HG02884 (cell line): Measurements from ENCODE around the gene ABCA7.

Experiments used
- ATAC-seq: cut with Tn5 transposase; IDR thresholded peaks from one replicate; pipeline ENCODE4 v1.9.1; 2021; ENCODE audit warnings: mild to moderate bottlenecking, moderate library complexity; ENCODE audit not compliant: unreplicated experiment

Gene ABCA7

GRCh38 chr19:1055886-1056620, 16.1 kb downstream of the ABCA7 start:
- no peak for ATAC-seq

GRCh38 chr19:1057176-1057855, 17.4 kb downstream of the ABCA7 start:
- no peak for ATAC-seq

DNA sequence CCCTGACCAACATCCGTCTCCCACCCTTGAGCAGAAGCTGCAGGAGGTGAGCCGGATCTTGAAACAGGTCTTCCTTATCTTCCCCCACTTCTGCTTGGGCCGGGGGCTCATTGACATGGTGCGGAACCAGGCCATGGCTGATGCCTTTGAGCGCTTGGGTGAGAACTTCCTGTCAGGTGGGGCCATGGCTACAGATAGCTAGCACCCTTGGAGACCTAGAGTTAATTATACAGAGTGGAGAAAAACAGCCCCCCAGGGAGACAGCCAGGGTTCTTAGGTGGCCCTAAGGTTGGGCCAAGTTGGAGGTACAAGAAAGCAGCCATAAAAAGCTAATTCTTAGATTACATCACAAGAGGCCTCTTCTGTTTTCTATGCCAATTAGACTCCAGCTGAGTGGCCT, 18.2 kb downstream of the ABCA7 start:
- no peak for ATAC-seq

GRCh38 chr19:1060689-1061088, 20.8 kb downstream of the ABCA7 start:
- ATAC-seq: no peak

DNA sequence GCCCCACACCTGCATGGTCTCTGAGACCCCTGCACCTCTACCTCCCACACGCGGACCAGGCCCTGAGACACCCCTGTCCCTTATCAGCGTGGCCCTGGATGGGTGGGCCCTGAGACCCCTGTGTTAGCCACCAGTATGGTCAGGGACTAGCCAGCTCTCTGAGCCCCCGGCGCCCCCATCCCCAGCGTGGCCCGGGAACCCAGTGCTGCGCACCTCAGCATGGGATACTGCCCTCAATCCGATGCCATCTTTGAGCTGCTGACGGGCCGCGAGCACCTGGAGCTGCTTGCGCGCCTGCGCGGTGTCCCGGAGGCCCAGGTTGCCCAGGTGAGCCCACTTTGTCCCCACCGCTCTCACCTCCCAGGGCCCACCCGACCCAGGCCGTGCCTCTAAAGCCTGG, 22.1 kb downstream of the ABCA7 start:
- no peak for ATAC-seq

DNA sequence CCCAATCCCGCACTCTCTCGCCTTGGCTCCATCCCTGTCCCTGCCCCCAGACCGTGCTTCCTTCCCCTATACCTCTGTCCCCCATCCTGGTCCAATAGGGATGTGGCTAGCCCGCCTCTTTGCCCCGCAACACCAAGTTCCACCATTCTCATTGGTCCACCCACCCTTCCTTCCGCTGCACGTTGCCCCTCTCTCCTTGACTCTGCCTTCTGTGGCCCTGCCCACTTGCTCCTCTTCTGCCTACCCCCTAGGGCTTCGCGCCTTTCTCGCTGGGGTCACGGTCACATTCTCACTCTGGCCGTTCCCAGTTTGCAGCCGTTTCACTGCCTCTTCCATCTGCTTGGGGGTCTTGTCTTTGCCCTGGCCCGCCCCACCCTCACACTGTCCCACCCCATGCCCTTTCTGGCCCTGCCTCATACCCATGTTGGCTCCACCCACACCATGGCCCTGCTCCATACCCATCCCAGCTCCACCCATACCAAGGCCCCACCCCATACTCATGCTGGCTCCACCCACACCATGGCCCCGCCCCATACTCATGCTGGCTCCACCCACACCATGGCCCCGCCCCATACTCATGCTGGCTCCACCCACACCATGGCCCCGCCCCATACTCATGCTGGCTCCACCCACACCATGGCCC, 22.6 kb downstream of the ABCA7 start:
- ATAC-seq: no peak

GRCh38 chr19:1063030-1063908, 23.4 kb downstream of the ABCA7 start:
- ATAC-seq: no peak

DNA sequence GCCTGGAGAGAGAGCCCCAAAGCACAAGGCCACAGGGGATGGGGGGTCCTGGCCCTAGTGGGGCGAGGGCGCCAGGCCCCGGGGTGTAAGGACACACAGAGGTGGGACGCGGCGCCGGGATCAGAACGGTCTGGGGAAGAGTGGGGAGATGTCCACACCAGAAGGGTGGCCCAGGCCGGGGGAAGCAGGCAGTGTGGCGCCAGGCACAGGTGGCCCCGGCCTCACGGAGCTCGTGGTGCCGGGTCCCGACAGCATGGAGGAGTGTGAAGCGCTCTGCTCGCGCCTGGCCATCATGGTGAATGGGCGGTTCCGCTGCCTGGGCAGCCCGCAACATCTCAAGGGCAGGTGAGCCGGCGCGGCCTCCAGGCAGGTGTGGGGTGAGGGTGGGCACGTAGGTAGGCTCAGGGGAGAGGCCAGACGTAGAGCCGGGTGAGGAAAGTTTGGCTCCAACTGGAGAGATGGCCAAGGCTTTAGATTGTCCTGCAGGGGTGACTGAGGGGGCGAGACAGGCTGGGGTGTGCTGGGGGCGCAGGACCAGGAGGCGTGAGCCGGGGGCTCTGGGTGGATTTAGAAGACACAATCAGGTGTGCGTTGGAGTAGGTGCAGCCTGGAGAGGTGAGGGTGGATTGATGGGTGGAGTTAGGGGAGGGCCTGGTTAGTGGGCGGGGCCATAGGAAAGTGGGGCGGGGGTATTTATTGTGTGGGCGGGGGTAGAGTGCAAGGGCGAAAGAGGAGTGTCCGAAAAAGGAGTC, 24.2 kb downstream of the ABCA7 start:
- no peak for ATAC-seq

DNA sequence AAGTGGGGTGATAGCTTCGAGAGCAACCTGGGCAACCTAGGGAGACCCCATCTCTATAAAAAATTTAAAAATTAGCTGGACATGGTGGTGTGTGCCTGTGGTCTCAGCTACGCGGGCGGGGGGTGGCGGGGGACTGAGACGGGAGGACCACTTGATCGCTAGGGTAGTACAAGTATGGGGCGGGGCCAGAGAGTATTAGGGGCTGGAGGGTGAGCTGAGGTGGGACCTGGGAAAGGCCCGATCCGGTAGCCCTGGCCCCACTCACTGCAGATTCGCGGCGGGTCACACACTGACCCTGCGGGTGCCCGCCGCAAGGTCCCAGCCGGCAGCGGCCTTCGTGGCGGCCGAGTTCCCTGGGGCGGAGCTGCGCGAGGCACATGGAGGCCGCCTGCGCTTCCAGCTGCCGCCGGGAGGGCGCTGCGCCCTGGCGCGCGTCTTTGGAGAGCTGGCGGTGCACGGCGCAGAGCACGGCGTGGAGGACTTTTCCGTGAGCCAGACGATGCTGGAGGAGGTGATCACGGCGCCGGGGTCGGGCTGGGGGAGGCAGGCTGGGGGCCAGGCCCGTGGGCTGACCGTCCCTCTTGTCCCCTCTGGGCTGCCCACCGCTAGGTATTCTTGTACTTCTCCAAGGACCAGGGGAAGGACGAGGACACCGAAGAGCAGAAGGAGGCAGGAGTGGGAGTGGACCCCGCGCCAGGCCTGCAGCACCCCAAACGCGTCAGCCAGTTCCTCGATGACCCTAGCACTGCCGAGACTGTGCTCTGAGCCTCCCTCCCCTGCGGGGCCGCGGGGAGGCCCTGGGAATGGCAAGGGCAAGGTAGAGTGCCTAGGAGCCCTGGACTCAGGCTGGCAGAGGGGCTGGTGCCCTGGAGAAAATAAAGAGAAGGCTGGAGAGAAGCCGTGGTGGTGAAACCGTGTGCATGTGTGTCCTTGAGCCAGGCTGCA, 25.0 kb downstream of the ABCA7 start:
- no peak for ATAC-seq

- ATAC-seq: no peak
These were observed 25.8 kb downstream of the ABCA7 start for GRCh38 chr19:1065606-1066109.

DNA sequence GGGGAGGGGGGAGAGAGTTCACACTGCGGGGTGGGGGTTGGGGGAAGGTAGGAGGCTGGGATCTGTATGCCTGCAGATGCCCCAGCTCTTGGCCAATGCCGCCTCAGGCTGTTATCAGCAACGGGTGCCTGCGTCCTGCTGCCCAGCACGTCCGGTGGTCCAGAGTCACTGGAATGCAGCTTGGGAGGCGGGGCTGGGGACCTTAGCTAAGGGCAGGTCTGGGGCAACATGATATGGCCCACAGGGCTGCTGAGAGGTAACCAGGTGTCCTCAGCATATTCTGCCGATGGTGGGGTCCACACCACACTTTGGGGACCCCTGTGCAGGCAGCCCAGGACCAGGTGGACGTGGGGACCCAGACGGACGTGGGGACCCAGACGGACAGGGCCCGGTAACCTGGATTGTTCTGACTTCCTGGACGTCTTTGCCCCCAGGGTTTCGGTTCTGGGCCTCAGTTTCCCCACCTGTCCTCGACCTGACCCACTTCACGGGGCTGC, 26.4 kb downstream of the ABCA7 start:
- ATAC-seq: no peak

GRCh38 chr19:1066748-1067340, 26.9 kb downstream of the ABCA7 start, which contains the start of gene ARHGAP45:
Gene ARHGAP45 (plus strand): TSS chr19:1067167. CDS start chr19:1067406, 239 bp downstream.
- ATAC-seq: no peak

DNA sequence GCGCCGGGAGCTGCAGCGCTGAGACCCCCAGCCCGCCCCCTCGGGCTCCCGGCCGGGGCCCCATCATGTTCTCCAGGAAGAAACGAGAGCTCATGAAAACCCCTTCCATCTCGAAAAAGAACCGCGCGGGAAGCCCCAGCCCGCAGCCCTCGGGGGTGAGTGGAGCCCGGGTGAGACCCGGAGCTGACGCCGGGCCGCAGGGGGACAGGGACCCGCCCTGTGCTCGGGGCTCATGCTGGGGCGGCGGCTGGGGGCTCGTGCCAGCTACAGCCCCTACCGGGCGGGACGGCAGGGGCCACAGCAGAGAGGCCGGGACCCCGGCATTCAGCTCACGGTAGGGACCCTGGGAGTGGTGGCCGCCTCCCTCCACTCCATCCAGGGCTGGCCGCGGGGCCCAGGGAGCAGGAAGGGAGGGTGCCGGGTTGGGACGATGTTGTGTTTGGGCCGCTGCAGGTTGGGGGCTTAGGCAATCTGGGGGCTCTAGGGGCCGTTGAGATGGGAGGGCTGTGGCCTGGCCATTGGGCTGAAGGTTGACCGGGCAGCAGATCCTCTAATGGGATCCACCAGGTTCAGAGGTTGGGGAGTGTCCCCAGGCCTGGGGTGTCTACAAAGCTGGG, 27.5 kb downstream of the ABCA7 start:
- no peak for ATAC-seq

DNA sequence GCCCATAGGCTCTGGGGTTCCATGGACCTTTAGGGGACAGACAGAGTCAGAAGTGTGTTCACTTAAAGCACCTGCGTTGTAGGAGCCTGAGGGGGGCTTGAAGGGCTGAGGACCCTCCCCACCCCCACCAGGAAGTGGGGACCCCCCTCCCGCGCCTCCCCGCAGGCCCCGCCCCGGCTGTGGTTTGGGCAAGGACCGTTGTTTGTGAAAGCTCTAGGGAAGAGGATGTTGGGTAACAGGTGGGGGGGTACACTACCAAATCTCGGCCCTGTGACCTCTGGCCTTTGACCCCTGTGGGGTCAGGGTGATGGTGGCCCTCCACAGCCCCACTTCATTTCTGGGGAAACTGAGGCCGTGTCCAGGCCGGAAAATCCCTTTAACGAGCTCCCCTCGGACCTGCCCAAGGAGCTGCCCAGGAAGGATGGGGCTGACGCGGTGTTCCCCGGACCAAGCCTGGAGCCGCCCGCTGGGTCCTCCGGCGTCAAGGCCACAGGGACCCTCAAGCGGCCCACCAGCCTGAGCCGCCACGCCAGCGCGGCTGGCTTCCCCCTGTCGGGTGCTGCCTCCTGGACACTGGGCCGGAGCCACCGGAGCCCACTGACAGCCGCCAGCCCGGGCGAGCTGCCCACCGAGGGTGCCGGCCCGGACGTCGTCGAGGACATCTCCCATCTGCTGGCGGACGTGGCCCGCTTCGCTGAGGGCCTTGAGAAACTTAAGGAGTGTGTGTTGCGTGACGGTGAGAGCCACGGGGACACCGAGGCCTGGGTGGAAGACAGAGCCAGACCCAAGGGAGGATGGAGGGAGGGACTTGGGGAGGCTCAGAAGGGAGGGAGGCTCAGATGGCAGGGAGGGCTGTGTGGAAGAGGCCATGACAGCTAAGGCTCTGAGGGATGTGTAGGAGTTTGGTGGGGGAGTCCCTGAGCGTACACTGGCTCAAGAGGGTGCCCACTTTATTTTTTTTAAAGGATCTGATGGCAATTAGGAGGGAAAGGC, 28.4 kb downstream of the ABCA7 start:
- no peak for ATAC-seq

- ATAC-seq: no peak
These were observed 29.3 kb downstream of the ABCA7 start for GRCh38 chr19:1069009-1069779.

- no peak for ATAC-seq
These were observed 30.6 kb downstream of the ABCA7 start for GRCh38 chr19:1070576-1070930.
